KOPT-K1 (cell line): ENCODE results near the gene ARNT2.

Experiments used
- H3K27ac ChIP-seq: fragments of 200-600 bp; sonication (generic); 2 replicates; pipeline ENCODE4 v1.5.1; 2016; ENCODE audit warnings: antibody characterized with exemption, mild to moderate bottlenecking, low read depth, low read length; ENCODE audit not compliant: poor library complexity, severe bottlenecking
- H3K36me3 ChIP-seq: fragments of 200-600 bp; sonication (generic); 2 replicates; pipeline ENCODE4 v1.5.1; 2017; ENCODE audit warnings: antibody characterized with exemption, mild to moderate bottlenecking, low read length, moderate library complexity; ENCODE audit not compliant: insufficient read depth
- H3K9me3 ChIP-seq: fragments of 200-600 bp; sonication (generic); 2 replicates; pipeline ENCODE4 v1.5.1; 2017; ENCODE audit warnings: antibody characterized with exemption, low read length, mild to moderate bottlenecking; ENCODE audit not compliant: insufficient read depth, poor library complexity, severe bottlenecking

Gene ARNT2

DNA sequence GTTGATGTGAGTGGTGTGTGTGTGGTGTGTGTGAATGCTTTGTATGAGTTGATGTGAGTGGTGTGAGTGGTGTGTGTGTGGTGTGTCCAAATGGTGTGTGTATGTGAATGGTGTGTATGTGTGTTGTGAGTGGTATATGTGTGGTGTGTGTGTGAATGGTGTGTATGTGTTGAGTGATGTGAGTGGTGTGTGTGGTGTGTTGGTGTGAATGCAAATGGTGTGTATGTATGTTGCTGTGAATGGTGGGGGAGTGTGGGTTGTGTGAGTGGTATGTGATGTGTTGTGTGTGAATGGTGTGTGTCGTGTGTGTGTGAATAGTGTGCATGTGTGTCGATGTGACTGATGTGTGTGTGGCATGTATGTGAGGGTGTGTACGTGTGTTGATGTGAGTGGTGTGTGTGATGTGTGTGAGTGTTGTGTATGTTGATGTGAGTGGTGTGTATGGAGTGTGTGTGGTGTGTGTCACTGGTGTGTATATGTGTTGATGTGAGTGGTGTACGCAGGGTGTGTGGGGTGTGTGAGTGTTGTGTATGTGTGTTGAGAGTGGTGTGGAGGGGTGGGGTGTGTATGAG, 40.6 kb downstream of the ARNT2 start:
- no peak overlapping the region for H3K27ac ChIP-seq
- H3K36me3 ChIP-seq: no peaks in the 10 kb centered on the region
- H3K9me3 ChIP-seq: no peaks in the 10 kb centered on the region

- no peaks in the 10 kb centered on the region for H3K9me3 ChIP-seq
- H3K27ac ChIP-seq: no peak overlapping the region
- H3K36me3 ChIP-seq: no peaks in the 10 kb centered on the region
Observed at GRCh38 chr15:80445300-80446041, 41.3 kb downstream of the ARNT2 start.

DNA sequence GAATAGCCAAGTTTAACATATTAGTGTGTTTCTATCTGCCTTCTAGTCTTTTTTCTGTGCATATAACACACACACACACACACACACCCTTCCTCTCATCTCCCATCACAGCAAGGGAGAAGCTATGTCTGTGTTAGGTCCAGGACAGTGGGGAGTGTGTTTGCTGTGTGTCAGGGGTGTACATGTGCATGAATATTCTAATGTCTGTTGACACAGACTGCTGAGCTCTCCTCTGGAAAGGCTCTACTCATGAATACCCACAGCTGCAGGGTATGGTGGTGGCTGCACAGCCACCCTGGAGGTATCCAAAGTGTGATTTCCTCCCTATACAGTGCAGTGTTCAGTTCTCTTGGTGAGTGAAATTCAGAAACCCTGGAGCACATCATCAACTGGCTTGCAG, 42.9 kb downstream of the ARNT2 start:
- no peaks in the 10 kb centered on the region for H3K9me3 ChIP-seq
- H3K27ac ChIP-seq: no peak overlapping the region
- H3K36me3 ChIP-seq: no peaks in the 10 kb centered on the region

DNA sequence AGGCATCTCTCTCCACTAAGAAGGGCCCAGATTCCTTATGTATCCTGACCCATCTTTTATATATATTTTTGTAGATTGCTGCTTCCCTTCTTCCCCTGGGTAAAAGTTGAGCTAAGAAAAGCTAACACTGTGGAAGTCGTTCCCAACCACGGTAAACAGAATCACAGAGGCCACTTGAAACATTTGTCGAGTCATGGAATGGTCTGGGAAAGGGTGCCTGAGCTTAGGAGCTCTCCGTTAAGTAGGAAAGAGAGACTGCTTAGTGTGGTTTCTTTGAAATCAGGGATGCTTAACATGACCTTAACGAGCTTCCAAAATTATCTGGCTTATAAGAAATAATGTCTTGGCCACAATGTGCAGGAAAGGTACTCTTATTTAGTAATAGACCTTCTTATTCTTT, 45.6 kb downstream of the ARNT2 start:
- Histone ChIP-seq H3K27ac (no peak overlapping the region), H3K36me3 (no peaks in the 10 kb centered on the region), H3K9me3 (no peaks in the 10 kb centered on the region)

GRCh38 chr15:80450811-80451321, 46.7 kb downstream of the ARNT2 start:
- H3K27ac ChIP-seq: no peak overlapping the region
- no peaks in the 10 kb centered on the region for H3K9me3 ChIP-seq
- H3K36me3 ChIP-seq: no peaks in the 10 kb centered on the region

DNA sequence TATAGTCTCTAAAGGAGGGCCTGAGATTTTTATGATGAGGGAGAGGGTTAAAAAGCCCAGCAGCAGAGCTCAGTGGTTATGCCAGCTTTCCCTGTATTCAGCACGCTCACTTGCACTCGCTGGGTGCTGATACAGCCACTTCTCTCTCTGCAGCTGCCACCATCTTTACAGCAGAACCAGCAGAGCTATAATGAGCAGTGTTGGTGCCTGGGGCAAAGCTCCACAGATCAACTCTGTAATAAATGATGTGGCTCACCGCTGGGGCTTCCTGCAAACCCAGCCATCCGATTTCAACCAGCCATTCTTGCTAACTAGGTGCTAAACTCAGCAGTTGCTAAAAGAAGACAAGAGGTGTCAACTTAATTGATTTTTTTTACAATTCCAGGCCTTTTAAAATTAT, 48.0 kb downstream of the ARNT2 start:
- H3K9me3 ChIP-seq: no peaks in the 10 kb centered on the region
- no peaks in the 10 kb centered on the region for H3K36me3 ChIP-seq
- H3K27ac ChIP-seq: no peak overlapping the region

DNA sequence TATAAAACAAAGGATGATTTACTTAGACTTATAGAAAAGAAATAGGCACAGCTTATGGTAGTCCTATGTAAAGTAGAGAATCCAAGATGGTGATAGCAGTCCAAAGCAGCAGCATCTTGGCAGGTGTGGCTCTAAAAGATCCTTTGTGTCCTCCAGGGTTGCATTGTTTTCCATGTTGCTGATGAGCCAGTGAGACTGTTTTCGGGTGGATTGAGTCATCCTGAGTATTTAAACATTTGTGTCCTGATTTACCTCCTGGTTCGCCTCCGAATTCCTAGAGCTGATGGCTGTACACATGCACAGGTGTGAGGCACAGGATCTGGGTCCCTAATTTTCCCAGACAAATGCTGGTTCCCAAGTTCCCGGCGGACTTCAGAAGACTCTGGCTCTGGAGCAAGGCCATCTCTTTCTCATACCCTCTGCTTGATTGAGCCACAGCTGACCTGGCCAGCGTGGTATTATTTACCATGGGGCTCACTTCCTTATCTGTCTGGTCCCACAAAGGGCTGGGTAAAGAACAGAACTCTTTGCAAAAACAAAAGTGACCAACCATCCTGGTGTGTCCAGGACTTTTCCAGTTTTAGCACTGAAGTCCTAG, 51.0 kb downstream of the ARNT2 start:
- Histone ChIP-seq H3K27ac (no peak overlapping the region), H3K9me3 (no peaks in the 10 kb centered on the region), H3K36me3 (no peaks in the 10 kb centered on the region)

DNA sequence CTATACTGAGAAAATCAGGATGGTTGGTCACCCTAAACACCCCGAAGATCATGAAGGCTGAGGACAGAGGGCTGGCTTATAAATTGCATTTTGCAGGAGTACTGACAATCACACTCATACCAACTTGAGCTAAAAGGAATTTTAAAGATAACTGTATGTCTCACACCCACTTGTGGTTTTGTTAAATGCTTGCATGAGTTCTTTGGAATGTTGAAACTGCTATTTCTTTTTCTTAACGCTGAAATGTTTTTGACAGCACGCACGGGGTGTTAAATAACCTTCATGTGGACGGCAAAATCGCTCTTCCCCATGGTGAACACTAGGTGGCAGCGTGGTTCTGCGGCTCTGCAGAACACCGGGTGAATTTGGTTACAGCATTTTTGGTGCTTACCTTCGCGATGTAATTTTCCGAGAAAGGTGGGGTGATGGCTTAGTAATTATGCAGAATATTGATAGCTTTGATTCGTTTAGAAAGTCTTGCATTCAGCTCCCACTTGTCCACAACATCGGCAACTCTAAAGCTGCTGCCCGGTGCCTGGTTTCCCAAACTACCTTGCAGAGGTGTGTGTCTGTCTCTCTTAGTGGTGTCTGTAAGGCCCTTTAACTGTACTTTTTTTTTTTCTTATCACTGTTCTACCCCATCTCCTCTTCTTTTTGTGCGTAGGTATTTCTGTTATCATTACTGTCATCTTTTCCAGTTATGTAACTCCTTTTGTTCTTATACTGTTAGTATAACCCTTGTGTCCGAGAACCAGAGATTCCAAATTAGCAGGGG, 51.7 kb downstream of the ARNT2 start:
- Histone ChIP-seq H3K36me3 (no peaks in the 10 kb centered on the region), H3K27ac (no peak overlapping the region), H3K9me3 (no peaks in the 10 kb centered on the region)

GRCh38 chr15:80456517-80457492, 52.6 kb downstream of the ARNT2 start:
- no peaks in the 10 kb centered on the region for H3K36me3 ChIP-seq
- H3K27ac ChIP-seq: no peak overlapping the region
- H3K9me3 ChIP-seq: no peaks in the 10 kb centered on the region

- Histone ChIP-seq H3K9me3 (no peaks in the 10 kb centered on the region), H3K27ac (no peak overlapping the region), H3K36me3 (no peaks in the 10 kb centered on the region)
Observed at GRCh38 chr15:80457896-80458295, 53.7 kb downstream of the ARNT2 start.

- Histone ChIP-seq H3K27ac (no peak overlapping the region), H3K9me3 (no peaks in the 10 kb centered on the region), H3K36me3 (no peaks in the 10 kb centered on the region)
Observed at GRCh38 chr15:80458580-80458979, 54.4 kb downstream of the ARNT2 start.

- no peak overlapping the region for H3K27ac ChIP-seq
Observed at GRCh38 chr15:80459380-80459779, 55.2 kb downstream of the ARNT2 start.

GRCh38 chr15:80459818-80460217, 55.6 kb downstream of the ARNT2 start:
- Histone ChIP-seq H3K36me3 (no peaks in the 10 kb centered on the region), H3K9me3 (no peaks in the 10 kb centered on the region), H3K27ac (no peak overlapping the region)

More at GRCh38 chr15:80459380-80459779, 55.2 kb downstream of the ARNT2 start:
- Histone ChIP-seq H3K36me3 (no peaks in the 10 kb centered on the region), H3K9me3 (no peaks in the 10 kb centered on the region)

DNA sequence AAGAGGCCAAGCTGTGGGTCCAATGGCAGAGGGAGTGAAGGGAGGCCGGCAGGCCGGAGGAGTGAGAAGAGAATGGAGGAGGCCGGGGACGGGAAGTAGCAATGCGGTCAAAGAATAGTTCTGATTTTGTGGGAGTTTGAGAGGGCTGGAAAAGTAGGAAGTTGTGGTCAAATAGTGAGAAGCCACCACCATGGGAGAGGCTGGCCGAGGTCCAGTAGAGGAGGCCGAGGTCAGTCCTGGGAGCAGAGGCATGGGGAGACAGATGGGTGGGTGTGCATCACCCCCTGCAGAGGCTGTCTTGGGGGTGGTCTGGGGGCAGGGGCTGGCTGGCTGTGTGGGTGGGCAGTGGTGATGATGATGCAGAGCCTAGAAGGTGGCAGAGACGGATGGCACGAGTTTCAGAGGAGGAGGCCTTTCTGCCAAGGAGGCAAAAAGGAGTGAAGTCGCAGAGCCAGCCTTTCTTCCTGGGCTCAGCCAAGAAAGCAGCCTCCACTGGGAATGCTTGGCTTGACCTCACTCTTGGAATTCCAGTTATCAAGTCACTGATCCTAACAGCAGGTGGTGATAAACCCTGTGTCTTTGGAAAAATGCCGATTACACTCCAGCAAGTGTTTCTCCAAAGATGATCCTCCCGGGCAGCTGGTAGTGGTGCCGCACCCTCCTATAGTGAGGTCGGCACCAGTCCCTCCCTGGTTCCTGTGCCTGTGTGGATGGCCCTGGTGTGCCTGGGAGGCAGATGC, 57.3 kb downstream of the ARNT2 start:
- H3K27ac ChIP-seq: no peak overlapping the region
- H3K36me3 ChIP-seq: no peaks in the 10 kb centered on the region
- no peaks in the 10 kb centered on the region for H3K9me3 ChIP-seq
